Measurements from ENCODE around the gene PCDHGA8. TPM values are rescaled to one million over a fixed set of nuclear protein-coding genes. Genes with fewer than 3 reads are reported as not detected.

The PCDHGA8 gene
- 2.8 and 3.0 TPM in 2 replicates for total RNA-seq

DNA sequence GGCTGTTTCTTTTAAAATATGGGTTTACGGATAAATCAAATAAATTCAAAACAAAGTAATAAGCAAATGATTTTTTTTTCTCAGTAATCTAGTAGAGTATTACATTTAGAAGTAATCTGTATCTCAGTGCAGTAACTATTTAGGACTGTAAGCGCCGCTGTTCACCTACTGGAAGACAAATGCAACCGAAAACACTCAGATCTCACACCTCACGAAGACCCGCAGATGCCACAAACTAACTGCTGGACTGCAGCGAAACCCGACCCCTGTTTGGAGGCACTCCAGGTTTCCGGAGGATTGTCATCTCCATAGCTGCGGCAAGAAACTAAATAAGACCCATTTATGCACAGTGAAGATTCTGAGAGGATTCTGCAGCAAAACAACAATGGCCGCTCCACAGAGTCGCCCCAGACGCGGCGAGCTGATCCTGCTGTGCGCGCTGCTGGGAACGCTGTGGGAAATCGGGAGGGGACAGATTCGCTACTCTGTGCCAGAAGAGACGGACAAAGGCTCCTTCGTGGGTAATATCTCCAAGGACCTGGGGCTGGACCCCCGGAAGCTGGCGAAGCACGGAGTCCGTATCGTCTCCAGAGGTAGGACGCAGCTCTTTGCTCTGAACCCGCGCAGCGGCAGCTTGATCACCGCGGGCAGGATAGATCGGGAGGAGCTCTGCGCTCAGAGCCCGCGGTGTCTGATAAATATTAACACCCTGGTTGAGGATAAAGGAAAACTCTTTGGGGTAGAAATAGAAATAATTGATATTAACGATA is at the start of gene PCDHGA8:
PCDHGA8 (plus strand) TSS at position 205 of the 770 bp plus-strand sequence; CDS start at position 386, 181 bp downstream.

GRCh38 chr5:141343242-141343952 is 49.0 kb upstream of the PCDHGA8 start, which contains the start of gene PCDHGA3:
PCDHGA3 (plus strand) TSS chr5:141343829; CDS start chr5:141344034, 205 bp downstream.

DNA sequence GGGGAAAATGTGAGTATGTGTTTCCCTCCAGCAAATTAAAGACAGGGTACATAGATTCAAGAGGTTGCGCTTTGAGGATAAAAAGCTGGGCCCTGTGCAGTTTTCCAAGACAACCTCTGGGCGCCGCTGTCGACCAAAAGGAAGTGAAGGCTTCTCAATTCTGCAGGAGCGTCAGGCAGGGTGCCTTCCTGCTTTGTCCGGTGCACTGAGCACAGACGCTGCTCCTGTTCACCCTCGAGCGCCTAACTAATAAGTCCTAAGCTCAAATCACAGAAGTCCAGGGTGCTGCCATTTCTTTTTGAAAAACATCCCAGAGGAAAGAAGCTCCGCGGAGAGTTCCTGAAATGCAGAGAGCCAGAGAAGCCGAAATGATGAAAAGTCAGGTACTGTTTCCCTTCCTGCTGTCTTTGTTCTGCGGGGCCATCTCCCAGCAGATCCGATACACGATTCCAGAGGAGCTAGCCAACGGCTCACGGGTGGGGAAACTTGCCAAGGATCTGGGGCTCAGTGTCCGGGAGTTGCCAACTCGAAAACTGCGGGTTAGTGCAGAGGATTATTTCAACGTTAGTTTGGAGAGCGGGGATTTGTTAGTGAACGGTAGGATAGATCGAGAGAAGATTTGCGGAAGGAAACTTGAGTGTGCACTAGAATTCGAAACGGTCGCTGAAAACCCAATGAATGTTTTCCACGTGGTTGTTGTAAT is 42.4 kb upstream of the PCDHGA8 start, which contains the start of gene PCDHGB1:
PCDHGB1 (plus strand) TSS at position 183 of the 703 bp plus-strand sequence; CDS start at position 345, 162 bp downstream.

GRCh38 chr5:141354900-141355469 is 37.4 kb upstream of the PCDHGA8 start, which contains the start of gene PCDHGA4:
PCDHGA4 (plus strand) TSS chr5:141355021; CDS start chr5:141355108, 87 bp downstream.

GRCh38 chr5:141359790-141360426 is 32.5 kb upstream of the PCDHGA8 start, which contains the start of gene PCDHGB2:
PCDHGB2 (plus strand) TSS chr5:141359994; CDS start chr5:141360136, 142 bp downstream.

DNA sequence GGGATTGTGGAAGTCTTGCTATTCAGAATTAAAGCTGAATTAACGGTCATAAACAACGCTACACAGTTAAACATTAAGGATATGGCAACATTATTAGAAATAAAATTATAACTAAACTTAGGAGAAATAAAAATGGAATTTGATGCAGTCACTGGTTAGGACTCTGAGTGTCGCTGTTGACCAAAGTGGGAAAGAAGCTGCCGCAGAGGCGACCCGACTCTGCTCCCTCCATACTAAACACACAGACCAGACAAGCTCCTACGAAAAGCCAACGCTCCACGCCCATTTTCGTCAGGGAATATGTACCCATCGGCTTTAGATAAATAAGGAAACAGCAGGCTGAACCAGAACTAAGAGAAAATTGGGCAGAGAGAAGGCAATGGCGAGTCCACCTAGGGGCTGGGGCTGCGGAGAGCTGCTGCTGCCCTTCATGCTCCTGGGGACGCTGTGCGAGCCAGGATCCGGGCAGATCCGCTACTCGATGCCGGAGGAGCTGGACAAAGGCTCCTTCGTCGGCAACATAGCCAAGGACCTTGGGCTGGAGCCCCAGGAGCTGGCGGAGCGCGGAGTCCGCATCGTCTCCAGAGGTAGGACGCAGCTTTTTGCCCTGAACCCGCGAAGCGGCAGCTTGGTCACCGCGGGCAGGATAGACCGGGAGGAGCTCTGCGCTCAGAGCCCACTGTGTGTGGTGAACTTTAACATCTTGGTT is 28.3 kb upstream of the PCDHGA8 start, which contains the start of gene PCDHGA5:
PCDHGA5 (plus strand) TSS at position 211 of the 709 bp plus-strand sequence; CDS start at position 380, 169 bp downstream.

GRCh38 chr5:141369994-141370848 is 22.2 kb upstream of the PCDHGA8 start, which contains the start of gene PCDHGB3:
PCDHGB3 (plus strand) TSS chr5:141370242; CDS start chr5:141370395, 153 bp downstream.

GRCh38 chr5:141373673-141374317 is 18.6 kb upstream of the PCDHGA8 start, which contains the start of gene PCDHGA6:
PCDHGA6 (plus strand) TSS chr5:141373891; CDS start chr5:141374084, 193 bp downstream.

DNA sequence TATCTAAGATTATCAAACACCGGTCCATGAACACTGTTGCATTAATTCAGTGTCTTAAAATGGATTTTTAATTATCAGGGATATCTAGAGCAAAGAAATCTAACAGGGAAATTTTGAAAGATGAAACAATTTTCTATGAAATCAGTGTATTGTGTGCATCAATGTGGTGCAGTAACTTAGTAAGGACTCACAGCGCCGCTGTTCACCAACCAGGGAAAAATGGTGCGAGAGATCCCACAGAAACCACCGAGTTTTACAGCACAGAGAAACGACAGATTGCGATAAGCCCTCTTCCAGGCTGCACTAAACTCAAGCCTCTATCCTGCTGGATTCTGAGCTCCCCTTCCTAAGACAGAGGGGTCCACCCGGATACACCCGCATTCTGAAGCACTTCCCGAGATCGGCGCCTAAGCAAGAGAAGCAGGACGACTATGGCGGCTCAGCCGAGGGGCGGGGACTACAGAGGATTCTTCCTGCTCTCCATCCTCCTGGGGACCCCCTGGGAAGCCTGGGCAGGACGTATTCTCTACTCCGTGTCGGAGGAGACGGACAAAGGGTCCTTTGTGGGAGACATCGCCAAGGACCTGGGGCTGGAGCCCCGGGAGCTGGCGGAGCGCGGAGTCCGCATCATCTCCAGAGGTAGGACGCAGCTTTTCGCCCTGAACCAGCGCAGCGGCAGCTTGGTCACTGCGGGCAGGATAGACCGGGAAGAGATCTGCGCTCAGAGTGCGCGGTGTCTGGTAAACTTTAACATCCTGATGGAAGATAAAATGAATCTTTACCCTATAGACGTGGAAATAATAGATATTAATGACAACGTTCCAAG is 9.8 kb upstream of the PCDHGA8 start, which contains the start of gene PCDHGA7:
PCDHGA7 (plus strand) TSS at position 274 of the 826 bp plus-strand sequence; CDS start at position 432, 158 bp downstream.

DNA sequence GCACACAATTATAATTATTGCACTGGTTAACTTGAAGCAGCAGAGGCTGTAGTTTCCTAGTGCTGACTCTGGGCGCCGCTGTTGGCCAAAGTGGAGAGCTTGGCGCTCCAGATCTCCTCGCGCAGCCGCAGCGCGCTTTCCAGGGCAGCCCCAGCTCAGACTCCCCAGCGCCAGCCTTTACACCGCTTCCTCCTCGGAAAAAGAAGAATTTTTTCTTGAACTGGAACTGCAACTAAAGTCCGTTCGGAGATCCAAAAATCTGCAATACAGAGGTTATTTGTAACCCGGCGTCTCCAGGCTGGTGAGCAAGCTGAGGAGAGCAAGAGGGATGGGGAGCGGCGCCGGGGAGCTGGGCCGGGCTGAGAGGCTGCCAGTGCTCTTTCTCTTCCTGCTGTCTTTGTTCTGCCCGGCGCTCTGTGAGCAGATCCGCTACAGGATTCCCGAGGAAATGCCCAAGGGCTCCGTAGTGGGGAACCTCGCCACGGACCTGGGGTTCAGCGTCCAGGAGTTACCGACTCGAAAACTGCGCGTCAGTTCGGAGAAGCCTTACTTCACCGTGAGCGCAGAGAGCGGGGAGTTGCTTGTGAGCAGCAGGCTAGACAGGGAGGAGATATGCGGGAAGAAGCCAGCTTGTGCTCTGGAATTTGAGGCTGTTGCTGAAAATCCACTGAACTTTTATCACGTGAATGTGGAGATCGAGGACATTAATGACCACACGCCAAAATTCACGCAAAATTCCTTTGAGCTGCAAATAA is 4.7 kb upstream of the PCDHGA8 start, which contains the start of gene PCDHGB4:
PCDHGB4 (plus strand) TSS at position 142 of the 755 bp plus-strand sequence; CDS start at position 329, 187 bp downstream.

DNA sequence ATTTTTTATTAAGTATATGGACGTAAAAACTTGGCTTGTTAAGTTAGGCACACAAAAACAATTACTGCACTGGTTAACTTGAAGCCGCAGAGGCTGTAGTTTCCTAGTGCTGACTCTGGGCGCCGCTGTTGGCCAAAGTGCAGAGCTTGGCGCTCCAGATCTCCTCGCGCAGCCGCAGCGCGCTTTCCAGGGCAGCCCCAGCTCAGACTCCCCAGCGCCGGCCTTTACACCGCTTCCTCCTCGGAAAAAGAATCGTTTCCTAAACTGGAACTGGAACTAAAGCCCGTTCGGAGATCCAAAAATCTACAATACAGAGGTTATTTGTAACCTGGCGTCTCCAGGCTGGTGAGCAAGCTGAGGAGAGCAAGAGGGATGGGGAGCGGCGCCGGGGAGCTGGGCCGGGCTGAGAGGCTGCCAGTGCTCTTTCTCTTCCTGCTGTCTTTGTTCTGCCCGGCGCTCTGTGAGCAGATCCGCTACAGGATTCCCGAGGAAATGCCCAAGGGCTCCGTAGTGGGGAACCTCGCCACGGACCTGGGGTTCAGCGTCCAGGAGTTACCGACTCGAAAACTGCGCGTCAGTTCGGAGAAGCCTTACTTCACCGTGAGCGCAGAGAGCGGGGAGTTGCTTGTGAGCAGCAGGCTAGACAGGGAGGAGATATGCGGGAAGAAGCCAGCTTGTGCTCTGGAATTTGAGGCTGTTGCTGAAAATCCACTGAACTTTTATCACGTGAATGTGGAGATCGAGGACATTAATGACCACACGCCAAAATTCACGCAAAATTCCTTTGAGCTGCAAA is 5.5 kb downstream of the PCDHGA8 start, which contains the start of gene PCDHGB5:
PCDHGB5 (plus strand) TSS at position 192 of the 796 bp plus-strand sequence; CDS start at position 373, 181 bp downstream.

GRCh38 chr5:141402553-141403243 is 10.3 kb downstream of the PCDHGA8 start, which contains the start of gene PCDHGA9:
PCDHGA9 (plus strand) TSS chr5:141402778; CDS start chr5:141402953, 175 bp downstream.

GRCh38 chr5:141407790-141408505 is 15.5 kb downstream of the PCDHGA8 start, which contains the start of gene PCDHGB6:
PCDHGB6 (plus strand) TSS chr5:141408021; CDS start chr5:141408203, 182 bp downstream.

GRCh38 chr5:141412854-141413539 is 20.6 kb downstream of the PCDHGA8 start, which contains the start of gene PCDHGA10:
PCDHGA10 (plus strand) TSS chr5:141412987; CDS start chr5:141413176, 189 bp downstream.

